ENCODE data around the gene ERO1B.

GRCh38 chr1:236240675-236241074 lies 41.1 kb downstream of the ERO1B start:
- TF ChIP-seq CTCF (conservative IDR thresholded peaks at IDR 0.05) (no peak), EZH2 (IDR thresholded peaks at IDR 0.05; ENCODE audit: low read depth) (no peak)
